HG02840 (cell line): ENCODE data around the gene KCNJ15.

Experiments
- ATAC-seq: cut with Tn5 transposase; IDR thresholded peaks from one replicate; pipeline ENCODE4 v1.9.1; 2021; ENCODE audit warnings: mild to moderate bottlenecking, moderate library complexity, moderate number of reproducible peaks; ENCODE audit not compliant: unreplicated experiment, low FRiP score

KCNJ15 gene

DNA sequence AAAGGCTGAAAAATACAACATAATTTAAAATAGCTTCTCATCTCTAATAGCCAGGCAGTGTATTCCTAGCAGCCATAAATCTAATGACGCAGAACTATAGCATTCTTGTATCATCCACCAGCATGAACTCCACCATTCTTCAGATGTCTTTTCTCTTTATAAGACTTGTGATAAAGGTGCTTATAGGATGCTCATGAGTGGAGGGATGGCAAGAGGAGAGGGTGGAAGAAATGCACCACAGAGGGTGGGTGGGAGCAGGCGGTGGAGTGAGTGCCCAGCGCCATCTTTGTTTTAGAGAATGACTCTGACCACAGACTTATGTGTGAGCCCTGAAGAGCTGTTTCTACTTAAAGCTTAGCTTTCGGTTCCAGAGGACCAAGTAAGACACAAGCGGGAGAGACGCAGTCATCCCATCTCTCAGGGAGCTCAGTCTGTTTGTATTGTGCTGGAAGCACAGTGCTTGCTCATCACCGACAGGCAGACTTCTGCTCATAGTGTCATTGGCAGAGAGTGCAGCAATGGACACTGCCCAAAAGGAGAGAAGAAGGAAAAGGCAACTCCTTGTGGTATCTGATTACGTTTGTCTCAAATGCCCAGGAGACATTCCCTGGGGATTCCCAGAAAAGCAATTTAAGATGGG, 65.6 kb downstream of the KCNJ15 start:
- no peak for ATAC-seq

DNA sequence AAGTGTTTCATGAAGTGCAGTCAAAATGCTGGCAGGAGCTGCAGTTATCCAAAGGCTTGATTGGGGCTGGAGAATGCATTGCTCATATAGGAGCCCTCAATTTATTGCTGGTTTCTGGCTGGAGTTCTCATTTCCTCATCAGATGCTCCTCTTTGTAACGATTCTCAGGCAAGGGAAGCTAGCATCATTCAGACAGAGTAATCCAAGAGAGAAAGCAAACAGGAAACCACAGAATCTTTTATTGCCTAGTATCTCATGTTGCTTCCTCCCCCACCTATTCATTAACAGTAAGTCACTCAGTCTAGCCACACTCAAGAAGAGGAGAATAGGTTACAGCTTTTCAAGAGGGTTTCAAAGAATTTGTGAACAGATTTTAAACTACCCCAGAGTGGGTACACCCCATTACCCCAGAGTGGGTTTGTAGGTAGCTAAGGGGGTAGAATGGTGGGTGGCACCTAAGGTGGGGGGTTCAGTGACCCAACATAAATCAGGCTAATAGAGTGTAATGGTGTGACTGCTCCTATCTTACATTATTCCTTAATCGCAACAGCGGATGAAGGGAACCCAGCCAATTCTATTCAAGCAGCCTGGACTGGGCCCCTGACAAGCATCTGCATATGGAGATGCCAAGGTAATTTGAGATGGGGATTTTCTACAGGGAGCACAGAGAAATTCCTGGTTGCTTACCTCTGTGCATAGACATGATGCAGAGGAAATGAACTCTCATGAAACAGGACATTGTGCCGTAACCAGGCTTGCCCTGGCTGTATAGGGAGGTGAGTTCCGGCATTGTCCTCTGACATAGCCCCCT, 67.1 kb downstream of the KCNJ15 start:
- ATAC-seq = no peak

DNA sequence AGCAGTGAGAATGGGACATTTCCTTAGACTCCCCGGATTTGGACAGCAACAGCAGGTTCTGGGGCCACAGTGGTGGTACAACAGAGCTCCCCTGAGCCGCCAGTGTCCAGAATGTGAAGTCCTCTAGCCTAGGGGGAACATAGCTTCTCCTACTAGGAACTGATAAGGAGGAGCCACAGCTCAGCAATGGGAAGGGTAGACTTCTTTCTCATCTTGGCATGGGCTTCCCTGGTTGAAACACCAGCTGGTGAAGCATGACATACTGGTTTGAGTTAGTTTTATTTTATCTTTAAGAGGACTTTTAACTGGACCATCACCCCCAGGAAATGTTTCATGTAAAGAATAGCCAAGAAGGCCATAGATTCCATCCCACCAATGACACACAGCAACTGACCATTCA, 68.4 kb downstream of the KCNJ15 start:
- no peak for ATAC-seq

DNA sequence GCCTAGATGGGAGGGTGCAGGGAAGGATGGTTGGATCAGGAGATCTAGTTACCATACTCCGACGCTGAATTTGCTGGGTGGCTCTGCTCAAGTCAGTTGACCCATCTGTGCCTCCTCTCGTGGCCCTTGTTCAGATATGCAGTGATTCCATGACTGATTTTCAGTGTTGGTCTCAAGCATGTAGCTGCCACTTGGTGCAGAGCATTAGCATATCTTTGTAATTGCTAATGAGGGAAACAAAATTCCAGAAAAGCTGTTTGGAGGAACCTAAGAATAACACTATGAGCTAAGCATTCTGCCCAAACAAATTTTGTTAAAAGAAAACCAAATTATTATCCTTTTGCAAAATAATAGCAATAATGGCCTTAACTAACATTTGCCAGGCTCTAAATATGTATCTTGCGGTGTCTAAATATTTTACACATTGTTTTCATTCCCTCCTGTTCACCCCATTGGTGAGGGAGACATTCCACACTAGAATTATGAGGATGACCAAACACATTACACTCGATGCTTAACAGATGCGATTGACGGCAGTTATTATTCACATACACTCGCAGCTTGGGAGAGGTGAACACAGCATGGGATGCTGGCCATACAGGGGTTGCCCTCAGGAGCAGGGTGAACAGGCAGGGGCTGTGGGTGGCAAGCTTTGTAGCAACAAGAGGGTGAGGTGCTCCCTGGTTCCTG, 69.1 kb downstream of the KCNJ15 start:
- no peak for ATAC-seq

- ATAC-seq = no peak
These were observed 69.6 kb downstream of the KCNJ15 start for GRCh38 chr21:38326429-38326828.

DNA sequence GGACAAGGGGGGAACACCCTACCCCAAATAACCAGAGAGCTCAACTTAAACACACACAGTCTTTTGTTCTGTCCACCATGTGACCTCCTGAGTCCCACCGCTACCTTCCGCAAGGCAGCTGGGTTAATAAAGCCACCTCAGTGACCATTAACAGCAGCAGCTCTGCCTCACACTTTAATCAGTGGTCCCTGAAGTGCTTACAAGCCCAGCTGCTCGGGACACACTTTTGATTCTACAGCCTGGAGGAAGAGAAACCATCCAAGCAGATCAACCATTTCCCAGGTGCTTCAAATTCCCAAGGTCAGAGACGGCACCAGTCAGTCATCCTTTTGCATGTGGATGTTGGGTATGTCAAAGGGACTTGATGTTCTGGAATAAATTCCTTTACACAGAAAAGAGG, 70.1 kb downstream of the KCNJ15 start:
- no peak for ATAC-seq

GRCh38 chr21:38327984-38328383, 71.2 kb downstream of the KCNJ15 start:
- no peak for ATAC-seq

GRCh38 chr21:38329162-38329561, 72.4 kb downstream of the KCNJ15 start:
- ATAC-seq = no peak

DNA sequence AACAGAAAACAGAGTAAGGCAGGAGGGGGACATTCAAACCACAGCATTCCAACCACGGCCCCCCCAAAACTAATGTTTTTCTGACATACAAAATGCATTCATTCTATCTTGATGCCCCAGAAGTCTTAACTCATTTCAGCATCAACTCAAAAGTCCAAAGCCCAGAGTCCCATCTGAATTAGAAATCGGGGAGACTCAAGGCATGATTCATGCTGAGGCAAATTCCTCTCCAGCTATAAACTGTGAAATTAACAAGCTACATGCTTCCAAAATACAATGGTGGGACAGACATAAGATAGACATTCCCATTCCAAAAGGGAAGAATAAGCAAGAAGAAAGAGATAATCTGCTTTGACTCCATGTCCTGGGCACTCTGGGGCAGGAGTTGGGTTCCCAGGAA, 73.9 kb downstream of the KCNJ15 start:
- ATAC-seq = no peak

DNA sequence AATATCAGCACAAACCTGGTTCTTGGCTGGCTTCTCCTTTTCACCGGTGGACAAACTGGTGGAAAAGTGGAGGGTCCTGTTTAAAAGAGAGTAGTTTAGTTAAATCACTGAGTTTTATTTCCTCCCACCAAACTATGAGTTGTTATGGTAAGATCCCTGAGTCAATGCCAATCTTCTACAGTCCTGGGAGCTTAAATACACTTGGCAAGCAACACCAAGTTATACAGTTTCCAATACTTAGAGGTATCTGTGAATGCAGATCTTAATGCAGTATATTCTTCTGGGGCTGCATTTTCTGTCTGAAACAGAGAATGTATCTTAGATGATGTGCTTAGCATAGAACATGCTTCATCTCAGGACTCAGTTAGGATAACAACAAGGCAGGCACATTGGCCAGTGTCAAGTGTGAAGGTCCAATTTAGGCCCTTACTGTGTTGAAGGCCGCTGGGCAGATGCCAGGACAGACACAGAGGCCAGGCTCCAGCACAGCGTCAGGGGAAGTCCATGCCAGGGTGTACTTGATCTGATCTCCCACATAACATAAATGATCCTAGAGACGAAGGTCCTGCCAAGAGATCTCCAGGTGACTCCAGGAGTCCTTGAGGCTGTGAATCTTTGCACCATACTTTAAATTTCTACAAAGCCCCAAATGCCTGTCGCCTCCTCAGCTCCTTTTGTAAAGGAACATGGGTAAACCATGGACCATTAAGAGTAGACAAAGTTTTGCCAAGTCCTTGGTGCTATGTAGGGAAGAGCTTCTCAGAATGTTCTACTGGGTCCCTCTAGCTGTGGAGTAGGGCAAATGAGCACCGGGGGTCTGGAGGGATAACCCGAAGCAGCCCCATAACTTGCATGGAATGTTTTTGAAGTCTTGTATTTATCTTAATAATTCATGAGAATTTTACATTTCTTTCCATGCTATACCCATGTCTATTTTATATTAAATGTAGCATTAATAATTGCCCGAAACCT, 76.8 kb downstream of the KCNJ15 start:
- no peak for ATAC-seq

GRCh38 chr21:38334866-38335265, 78.1 kb downstream of the KCNJ15 start:
- no peak for ATAC-seq

- ATAC-seq = no peak
These were observed 81.0 kb downstream of the KCNJ15 start for GRCh38 chr21:38337793-38338192.

GRCh38 chr21:38340131-38340530, 83.3 kb downstream of the KCNJ15 start:
- no peak for ATAC-seq

DNA sequence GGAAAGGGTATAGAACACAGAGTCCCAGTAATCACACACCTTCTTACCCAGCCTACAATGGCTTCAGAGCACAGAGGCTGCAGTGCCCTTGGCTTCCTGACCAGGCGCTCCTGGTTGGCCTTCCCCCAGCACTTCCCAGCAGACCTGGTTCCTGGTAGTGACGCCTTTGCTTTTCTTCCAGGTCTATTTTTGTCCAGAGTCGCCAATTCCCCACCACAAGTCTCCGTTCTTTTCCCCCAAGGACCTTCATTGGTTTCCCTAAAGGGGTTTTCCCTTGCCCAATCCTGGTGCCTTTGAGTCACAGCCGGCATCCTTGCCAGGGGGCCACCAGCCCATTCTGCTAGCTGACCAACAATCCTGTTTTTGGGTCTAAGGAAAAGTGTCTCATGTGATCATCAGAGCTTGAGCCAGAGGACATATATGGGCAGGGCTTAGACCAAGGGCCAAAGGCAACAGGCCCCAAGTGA, 84.8 kb downstream of the KCNJ15 start:
- no peak for ATAC-seq

DNA sequence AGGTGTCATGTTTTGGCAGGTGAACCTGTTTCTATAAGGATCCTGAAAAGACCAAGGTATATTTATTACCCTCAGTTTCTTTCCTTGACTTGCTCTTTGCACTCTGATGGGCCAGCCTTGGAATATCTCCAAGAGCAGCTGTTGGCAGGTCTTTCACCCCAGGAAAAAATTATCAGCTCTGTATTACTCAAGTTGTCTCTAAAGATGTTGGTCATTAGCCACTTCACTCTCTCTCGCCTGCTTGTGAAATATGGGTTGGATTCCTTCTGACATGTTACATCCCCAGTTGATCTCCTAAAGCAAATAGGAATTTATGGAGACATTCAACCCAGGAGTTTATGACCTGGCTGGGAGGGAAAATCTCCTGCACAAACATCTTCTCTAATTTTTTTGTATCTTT, 85.9 kb downstream of the KCNJ15 start:
- ATAC-seq = no peak

DNA sequence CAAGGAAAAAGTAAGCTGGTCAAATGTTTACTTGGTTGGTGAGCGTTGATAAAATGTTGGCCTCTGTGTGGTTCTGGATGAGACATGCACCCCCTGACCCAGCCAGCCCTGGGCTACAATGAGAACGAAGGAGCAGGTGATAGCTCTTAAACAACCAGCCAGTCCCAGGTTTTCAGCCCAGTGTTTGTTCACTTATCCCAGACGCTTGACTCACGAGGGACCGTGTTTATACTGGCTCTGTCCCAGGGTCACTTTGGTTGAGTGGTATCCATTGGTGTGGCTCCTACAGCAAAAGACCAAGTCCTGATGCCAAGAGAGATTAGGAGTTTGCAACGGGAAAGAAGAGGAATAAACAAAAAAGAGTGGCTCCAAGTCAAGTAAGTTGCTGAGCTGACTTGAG, 86.9 kb downstream of the KCNJ15 start:
- no peak for ATAC-seq

DNA sequence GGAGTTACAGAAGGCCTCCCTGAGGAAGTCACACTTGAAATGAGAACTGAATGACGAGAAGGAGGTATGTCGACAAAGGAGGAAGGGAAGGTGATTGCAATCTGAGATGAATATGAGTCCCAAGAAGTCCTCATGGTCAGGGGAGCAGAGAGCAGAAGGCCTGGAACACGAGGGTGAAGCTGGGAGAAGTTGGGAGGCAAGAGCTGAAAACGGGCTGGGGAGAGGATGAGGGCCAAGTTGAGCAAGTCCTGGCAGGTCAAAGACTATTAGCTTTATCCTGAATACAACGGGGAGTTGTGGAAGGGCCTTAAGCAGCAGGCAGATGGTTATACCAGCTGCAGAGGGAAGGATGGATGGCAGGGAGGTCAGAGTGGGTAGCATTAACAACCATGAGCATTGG, 89.5 kb downstream of the KCNJ15 start:
- no peak for ATAC-seq

- no peak for ATAC-seq
These were observed 92.4 kb downstream of the KCNJ15 start for GRCh38 chr21:38349111-38349746.

- no peak for ATAC-seq
These were observed 93.2 kb downstream of the KCNJ15 start for GRCh38 chr21:38349977-38350376.

GRCh38 chr21:38350684-38351083, 93.9 kb downstream of the KCNJ15 start:
- no peak for ATAC-seq
